NCI-H187 (cell line): ENCODE results near the gene TSPAN8.
"Not testable (repeated sequence)": the region's sequence is repeated elsewhere in the genome, so short reads cannot be mapped to it uniquely, and the experiment has no call there.

Experiments used
- DNase-seq, 2 experiments: peaks; one replicate each; lab custom pipeline; 2025; lab: John Stamatoyannopoulos, UW

Gene TSPAN8

GRCh38 chr12:71128191-71128788, 29.5 kb downstream of the TSPAN8 start:
- DNase-seq, result no peak

DNA sequence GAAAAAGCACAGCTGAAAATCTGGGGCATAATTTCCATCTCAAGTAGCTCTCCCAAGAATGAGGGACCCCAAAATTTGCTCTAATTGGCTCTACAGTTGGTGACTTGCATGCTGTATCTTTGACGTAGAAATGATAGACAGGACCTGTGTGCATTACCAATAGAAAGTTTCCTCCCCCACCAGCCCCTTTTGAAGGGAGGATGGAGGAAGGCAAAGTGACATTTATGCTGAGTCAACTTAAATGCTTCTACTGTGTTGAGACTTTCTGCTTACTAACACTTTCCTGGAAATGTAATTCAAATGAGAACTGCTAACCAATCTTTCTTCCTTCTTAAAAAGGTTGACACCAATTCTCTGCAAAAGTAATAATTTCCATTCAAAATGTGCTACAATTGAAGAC, 31.9 kb downstream of the TSPAN8 start:
- no peak for DNase-seq

DNA sequence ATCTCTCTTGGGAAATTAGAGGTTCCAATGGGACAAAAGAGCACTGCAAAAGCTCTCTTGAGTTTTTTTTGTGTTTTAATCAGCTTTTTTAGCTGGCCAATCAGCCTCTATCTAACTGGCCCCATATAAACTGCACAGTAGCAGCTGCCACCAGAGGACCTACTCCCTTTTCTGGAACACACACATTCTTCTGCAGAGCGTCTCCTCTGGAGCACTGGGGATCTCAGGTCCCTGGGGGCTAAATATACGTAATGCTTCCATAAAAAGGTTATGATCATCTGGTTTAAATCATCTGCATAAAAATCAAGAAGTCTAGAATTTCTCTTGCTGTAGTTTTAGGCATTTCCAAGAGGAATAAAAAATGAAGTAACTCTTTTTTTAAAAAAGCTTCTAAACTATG, 32.3 kb downstream of the TSPAN8 start:
- no peak for DNase-seq

DNA sequence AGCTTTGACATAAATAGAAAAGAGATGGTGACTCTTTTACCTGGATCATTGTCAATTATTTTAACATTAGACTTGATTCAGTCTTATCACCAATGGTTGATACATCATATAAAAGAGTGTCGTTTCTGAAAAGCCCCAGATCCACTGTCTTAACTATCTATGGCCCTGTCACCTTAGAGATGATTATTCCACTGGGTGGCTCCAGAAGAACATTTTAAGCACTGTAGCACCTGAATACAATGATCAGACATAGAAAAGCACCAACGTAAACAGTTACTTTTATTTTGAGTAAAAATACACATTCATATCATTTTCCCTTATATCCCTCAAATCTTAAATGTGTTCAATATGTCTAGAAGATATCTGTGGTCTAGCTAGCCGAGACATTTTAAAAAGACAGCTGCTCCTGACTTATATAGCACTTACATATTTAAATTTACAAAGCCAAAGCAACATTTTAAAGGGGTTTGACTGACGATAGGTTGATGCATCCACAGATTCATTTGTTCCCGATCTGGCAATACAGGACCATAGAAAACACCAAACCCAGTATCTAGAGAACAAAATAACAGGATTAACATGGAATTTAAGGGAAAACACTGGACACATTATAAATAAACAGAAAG, 32.9 kb downstream of the TSPAN8 start:
- no peak for DNase-seq

DNA sequence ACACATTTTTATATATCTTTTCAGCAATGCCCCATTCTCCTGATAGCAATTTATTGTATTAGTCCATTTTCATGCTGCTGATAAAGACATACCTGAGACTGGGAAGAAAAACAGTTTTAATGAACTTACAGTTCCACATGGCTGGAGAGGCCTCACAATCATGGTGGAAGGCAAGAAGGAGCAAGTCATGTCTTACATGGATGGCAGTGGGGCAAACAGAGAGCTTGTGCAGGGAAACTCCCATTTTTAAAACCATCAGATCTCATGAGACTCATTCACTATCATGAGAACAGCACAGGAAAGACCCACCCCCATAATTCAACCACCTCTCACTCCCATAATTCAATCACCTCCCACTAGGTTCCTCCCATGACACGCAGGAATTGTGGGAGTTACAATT, 44.7 kb downstream of the TSPAN8 start:
- DNase-seq, result not testable (repeated sequence)

DNA sequence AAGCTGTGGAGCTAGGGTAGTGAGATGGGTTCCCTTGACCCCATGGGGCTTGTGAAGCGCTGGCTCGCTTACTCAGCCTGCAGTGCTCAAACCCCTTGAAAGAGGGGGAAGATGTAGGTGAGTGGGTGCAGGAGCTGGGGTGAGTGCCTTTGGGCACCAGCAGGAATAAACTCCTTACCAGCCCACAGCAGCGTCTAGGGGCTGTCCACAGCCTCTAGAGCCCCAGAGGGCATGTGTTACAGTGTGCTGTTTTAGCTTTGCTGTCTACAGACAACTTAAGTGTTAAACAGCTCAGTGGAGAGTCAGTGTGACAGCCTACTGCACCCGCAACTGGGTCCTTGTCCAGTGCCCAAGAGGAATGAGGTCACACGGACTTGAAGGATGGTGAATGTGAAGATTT, 48.0 kb downstream of the TSPAN8 start:
- DNase-seq, result no peak

DNA sequence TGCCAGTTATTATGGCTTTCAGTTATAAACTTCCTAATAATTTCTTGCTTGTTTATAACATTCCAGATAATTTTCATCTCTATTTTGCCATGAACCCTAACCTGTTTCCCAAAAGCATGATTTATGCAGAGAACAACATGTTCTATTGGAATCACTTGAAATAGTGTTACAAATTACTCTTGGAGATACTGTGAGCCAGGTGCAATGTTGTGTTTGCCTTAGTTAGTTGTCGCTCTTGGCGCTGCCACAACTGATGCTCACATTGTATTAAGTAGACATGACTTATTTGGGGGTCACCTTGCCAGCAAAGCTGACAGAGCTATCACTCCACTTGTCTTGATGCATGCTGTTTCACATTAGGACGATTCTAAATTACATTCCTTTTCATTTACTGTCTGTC, 49.4 kb downstream of the TSPAN8 start:
- no peak for DNase-seq

- DNase-seq, result no peak
Measured at GRCh38 chr12:71107936-71108335, 49.9 kb downstream of the TSPAN8 start.

- no peak for DNase-seq
Measured at GRCh38 chr12:71105956-71106355, 51.8 kb downstream of the TSPAN8 start.

DNA sequence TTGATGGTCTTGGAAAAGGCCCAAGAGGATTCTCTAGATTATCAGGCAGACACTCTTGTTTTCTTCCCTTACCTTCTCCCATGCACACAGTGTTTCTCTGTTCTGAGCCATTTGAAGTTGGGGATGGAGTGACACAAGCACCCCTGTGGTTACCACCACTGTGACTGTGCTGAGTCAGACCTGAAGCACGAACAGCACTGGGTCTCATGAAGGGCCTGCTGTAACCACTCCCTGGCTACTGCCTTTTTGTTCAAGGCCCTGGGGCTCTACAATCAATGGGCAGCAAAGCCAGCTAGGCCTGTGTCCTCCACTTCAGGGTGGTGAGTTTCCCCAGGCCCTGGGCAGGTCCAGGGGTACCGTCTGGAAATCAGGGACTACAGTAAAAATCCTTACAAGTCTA, 65.5 kb downstream of the TSPAN8 start:
- DNase-seq, result no peak

DNA sequence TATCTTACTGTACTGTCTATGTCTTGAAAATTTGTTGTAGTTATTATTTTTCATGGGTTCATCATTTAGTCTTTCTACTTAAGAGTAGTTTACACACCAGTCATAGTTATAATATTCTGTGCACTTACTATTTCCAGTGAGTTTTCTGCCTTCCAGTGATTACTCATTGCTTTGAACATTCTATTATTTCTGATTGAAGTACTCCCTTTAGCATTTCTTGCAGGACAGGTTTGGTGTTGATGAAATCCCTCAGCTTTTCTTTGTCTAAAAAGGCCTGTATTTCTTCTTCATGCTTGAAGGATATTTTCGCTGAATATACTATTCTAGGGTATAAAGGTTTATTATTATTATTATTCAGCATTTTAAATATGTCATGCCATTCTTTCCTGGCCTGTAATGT, 66.8 kb downstream of the TSPAN8 start:
- no peak for DNase-seq

GRCh38 chr12:71085575-71085974, 72.2 kb downstream of the TSPAN8 start:
- DNase-seq, result no peak

DNA sequence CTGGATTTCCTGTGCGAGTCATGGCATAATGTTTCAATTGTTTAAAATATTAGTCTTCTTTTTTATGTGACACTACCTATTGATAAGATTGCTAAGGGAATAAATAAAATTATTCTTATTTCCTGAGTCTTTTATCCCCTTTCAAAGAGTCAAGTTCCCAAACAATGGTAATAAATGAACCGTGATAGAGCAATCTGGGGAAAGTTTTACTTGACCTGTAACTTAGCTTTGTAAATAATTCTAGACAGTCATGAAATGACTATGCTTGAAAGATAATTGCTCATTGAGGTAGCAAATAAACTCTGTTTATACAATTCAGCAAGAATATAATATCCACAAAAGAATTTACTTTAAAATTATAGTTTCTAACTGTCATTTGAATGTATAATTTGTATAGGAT, 82.1 kb downstream of the TSPAN8 start:
- no peak for DNase-seq
